ENCODE measurements around the gene MACROH2A1. TPM values are rescaled to one million over a fixed set of nuclear protein-coding genes. Genes with fewer than 3 reads are reported as not detected.

Gene MACROH2A1
- total and polyA plus RNA-seq, 2 experiments from 2014 or later, result 64.9 to 81.6 TPM

GRCh38 chr5:135433681-135434426 lies 34.8 kb upstream of the MACROH2A1 start:
- no peaks in the 10 kb centered on the region for H4K20me1 ChIP-seq (replicated peaks; ENCODE audit: insufficient read depth)
- peaks cover 2% of the 10 kb centered on the region; the same call in 2 of the 3 replicates for H3K9me3 Mint-ChIP-seq
- H3K4me1 Mint-ChIP-seq, result peaks cover 11% of the 10 kb centered on the region
- H3K27ac Mint-ChIP-seq, result no peak overlapping the region
- H3K4me3 ChIP-seq, result no peak overlapping the region
- H3F3A ChIP-seq (replicated peaks; ENCODE audit: low read depth), result no peaks in the 10 kb centered on the region
- no peak overlapping the region for H3K4me2 ChIP-seq
- no peak overlapping the region for H3K27ac ChIP-seq (ENCODE audit: low read depth)
- peak; percentile 38; the same call in 2 of the 3 replicates for ATAC-seq
- peak; percentile 11 for DNase-seq (ENCODE audit: low spot score)
- H3K79me2 ChIP-seq (replicated peaks; ENCODE audit: insufficient read depth), result no peaks in the 10 kb centered on the region
- peaks cover 2% of the 10 kb centered on the region; the same call in 1 of the 3 replicates for H3K36me3 Mint-ChIP-seq (ENCODE audit: low read depth)
- H3K4me1 ChIP-seq (ENCODE audit: insufficient read depth), result no peaks in the 10 kb centered on the region
- H3K36me3 ChIP-seq (ENCODE audit: insufficient read depth), result no peaks in the 10 kb centered on the region
- no peaks in the 10 kb centered on the region for H3K9me2 ChIP-seq (ENCODE audit: insufficient read depth)
- no peak for TF ChIP-seq ZNF331 (CRISPR knock-in tag; IDR thresholded peaks at IDR 0.05; ENCODE audit: low read depth)
- TF ChIP-seq POLR2AphosphoS5 (IDR thresholded peaks at IDR 0.05; ENCODE audit: low read depth), result no peak
- no peak for TF ChIP-seq EZH2phosphoT487 (IDR thresholded peaks at IDR 0.05; ENCODE audit: unreplicated experiment)
- no peaks in the 10 kb centered on the region for H3K27me3 ChIP-seq (ENCODE audit: insufficient read depth)
- no peak overlapping the region for H3K4me3 Mint-ChIP-seq
- H2AFZ ChIP-seq, result peak overlapping the region; percentile 28; the same call in 1 of the 2 replicates
- H3K27me3 Mint-ChIP-seq (ENCODE audit: insufficient read depth, low read depth, poor library complexity), result peaks cover 2% of the 10 kb centered on the region

- ATAC-seq (peak; percentile 43; the same call in 1 of the 3 replicates), DNase-seq (ENCODE audit: low spot score) (no peak)
- H3K4me3 Mint-ChIP-seq, result no peak overlapping the region
- H3K4me1 Mint-ChIP-seq, result peaks cover 11% of the 10 kb centered on the region
- H3K4me2 ChIP-seq, result no peak overlapping the region
- H3K27ac ChIP-seq (ENCODE audit: low read depth), result no peak overlapping the region
- peaks cover 11% of the 10 kb centered on the region; the same call in 2 of the 3 replicates for H3K9me3 Mint-ChIP-seq
- peaks cover 2% of the 10 kb centered on the region for H3K27me3 Mint-ChIP-seq (ENCODE audit: insufficient read depth, low read depth, poor library complexity)
- no peaks in the 10 kb centered on the region for H3K4me1 ChIP-seq (ENCODE audit: insufficient read depth)
- no peaks in the 10 kb centered on the region for H3F3A ChIP-seq (replicated peaks; ENCODE audit: low read depth)
- H2AFZ ChIP-seq, result no peak overlapping the region
- H3K27ac Mint-ChIP-seq, result no peak overlapping the region
- H3K4me3 ChIP-seq, result no peak overlapping the region
- peaks cover 8% of the 10 kb centered on the region; the same call in 2 of the 3 replicates for H3K36me3 Mint-ChIP-seq (ENCODE audit: low read depth)
- TF ChIP-seq EZH2phosphoT487 (IDR thresholded peaks at IDR 0.05; ENCODE audit: unreplicated experiment), result no peak
- no peaks in the 10 kb centered on the region for H3K79me2 ChIP-seq (replicated peaks; ENCODE audit: insufficient read depth)
- no peaks in the 10 kb centered on the region for H3K27me3 ChIP-seq (ENCODE audit: insufficient read depth)
- H3K9me2 ChIP-seq (ENCODE audit: insufficient read depth), result no peaks in the 10 kb centered on the region
- no peaks in the 10 kb centered on the region for H4K20me1 ChIP-seq (replicated peaks; ENCODE audit: insufficient read depth)
- H3K36me3 ChIP-seq (ENCODE audit: insufficient read depth), result no peaks in the 10 kb centered on the region
Observed at GRCh38 chr5:135432113-135432512, 33.1 kb upstream of the MACROH2A1 start.

GRCh38 chr5:135430135-135430437 lies 31.1 kb upstream of the MACROH2A1 start:
- no peaks in the 10 kb centered on the region for H4K20me1 ChIP-seq (replicated peaks; ENCODE audit: insufficient read depth)
- no peaks in the 10 kb centered on the region for H3K79me2 ChIP-seq (replicated peaks; ENCODE audit: insufficient read depth)
- peaks cover 2% of the 10 kb centered on the region for H3K27me3 Mint-ChIP-seq (ENCODE audit: insufficient read depth, low read depth, poor library complexity)
- peaks cover 11% of the 10 kb centered on the region for H3K4me1 Mint-ChIP-seq
- H3K27me3 ChIP-seq (ENCODE audit: insufficient read depth), result no peaks in the 10 kb centered on the region
- DNase-seq (ENCODE audit: low spot score), result no peak
- ATAC-seq, result no peak
- no peak overlapping the region for H3K27ac ChIP-seq (ENCODE audit: low read depth)
- no peak overlapping the region for H3K4me2 ChIP-seq
- H3F3A ChIP-seq (replicated peaks; ENCODE audit: low read depth), result no peaks in the 10 kb centered on the region
- H3K27ac Mint-ChIP-seq, result no peak overlapping the region
- H3K4me3 ChIP-seq, result no peak overlapping the region
- H3K36me3 Mint-ChIP-seq (ENCODE audit: low read depth), result peaks cover 8% of the 10 kb centered on the region; the same call in 2 of the 3 replicates
- no peaks in the 10 kb centered on the region for H3K36me3 ChIP-seq (ENCODE audit: insufficient read depth)
- peaks cover 11% of the 10 kb centered on the region; the same call in 2 of the 3 replicates for H3K9me3 Mint-ChIP-seq
- no peak overlapping the region for H3K4me3 Mint-ChIP-seq
- H3K4me1 ChIP-seq (ENCODE audit: insufficient read depth), result no peaks in the 10 kb centered on the region
- H3K9me2 ChIP-seq (ENCODE audit: insufficient read depth), result no peaks in the 10 kb centered on the region
- H2AFZ ChIP-seq, result no peak overlapping the region
- TF ChIP-seq STAT1 (IDR thresholded peaks at IDR 0.05; ENCODE audit: unreplicated experiment) (no peak), EZH2phosphoT487 (IDR thresholded peaks at IDR 0.05; ENCODE audit: unreplicated experiment) (no peak), NANOG (IDR thresholded peaks at IDR 0.05; ENCODE audit: borderline replicate concordance) (no peak), JUNB (IDR thresholded peaks at IDR 0.05; ENCODE audit: unreplicated experiment) (no peak), ZNF331 (CRISPR knock-in tag; IDR thresholded peaks at IDR 0.05; ENCODE audit: low read depth) (no peak), REST (IDR thresholded peaks at IDR 0.05; ENCODE audit: unreplicated experiment) (no peak)

Data from GM23338 (cell line).